ENCODE results near the gene ITGB2.

The ITGB2 gene

GRCh38 chr21:44965251-44966022 is 44.7 kb upstream of the ITGB2 start:
- DNase-seq (ENCODE audit: low read depth): no peak
- H3K4me3 ChIP-seq (ENCODE audit: low read depth, low read length): no peak overlapping the region
- no peak for TF ChIP-seq CTCF (IDR thresholded peaks at IDR 0.05; ENCODE audit: control insufficient read depth, extremely low read depth, insufficient read depth)

DNA sequence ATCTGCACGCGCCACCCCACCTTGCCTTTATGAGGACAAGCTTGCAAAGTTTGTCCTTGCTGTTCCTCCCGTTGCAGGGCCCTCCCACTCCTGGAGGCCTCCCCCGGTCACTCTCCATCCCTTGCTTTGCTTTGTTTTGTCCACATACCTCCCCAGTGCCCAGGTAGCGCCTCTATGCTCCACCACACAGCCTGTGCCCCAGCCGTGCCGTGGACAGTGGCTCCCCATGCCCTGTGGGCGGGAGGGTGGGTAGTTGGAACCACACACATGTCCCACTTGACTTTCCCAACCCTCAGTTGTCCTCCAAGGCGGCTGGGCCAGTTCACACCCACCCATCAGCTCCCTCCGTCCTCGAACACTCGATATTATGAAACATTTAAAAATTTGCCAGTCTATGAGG is 43.7 kb upstream of the ITGB2 start:
- no peak for TF ChIP-seq CTCF (IDR thresholded peaks at IDR 0.05; ENCODE audit: control insufficient read depth, extremely low read depth, insufficient read depth)
- no peak overlapping the region for H3K4me3 ChIP-seq (ENCODE audit: low read depth, low read length)
- no peak for DNase-seq (ENCODE audit: low read depth)

- no peak for DNase-seq (ENCODE audit: low read depth)
- H3K4me3 ChIP-seq (ENCODE audit: low read depth, low read length): no peak overlapping the region
- TF ChIP-seq CTCF (IDR thresholded peaks at IDR 0.05; ENCODE audit: control insufficient read depth, extremely low read depth, insufficient read depth): no peak
These were observed 41.8 kb upstream of the ITGB2 start for GRCh38 chr21:44962403-44962966.

DNA sequence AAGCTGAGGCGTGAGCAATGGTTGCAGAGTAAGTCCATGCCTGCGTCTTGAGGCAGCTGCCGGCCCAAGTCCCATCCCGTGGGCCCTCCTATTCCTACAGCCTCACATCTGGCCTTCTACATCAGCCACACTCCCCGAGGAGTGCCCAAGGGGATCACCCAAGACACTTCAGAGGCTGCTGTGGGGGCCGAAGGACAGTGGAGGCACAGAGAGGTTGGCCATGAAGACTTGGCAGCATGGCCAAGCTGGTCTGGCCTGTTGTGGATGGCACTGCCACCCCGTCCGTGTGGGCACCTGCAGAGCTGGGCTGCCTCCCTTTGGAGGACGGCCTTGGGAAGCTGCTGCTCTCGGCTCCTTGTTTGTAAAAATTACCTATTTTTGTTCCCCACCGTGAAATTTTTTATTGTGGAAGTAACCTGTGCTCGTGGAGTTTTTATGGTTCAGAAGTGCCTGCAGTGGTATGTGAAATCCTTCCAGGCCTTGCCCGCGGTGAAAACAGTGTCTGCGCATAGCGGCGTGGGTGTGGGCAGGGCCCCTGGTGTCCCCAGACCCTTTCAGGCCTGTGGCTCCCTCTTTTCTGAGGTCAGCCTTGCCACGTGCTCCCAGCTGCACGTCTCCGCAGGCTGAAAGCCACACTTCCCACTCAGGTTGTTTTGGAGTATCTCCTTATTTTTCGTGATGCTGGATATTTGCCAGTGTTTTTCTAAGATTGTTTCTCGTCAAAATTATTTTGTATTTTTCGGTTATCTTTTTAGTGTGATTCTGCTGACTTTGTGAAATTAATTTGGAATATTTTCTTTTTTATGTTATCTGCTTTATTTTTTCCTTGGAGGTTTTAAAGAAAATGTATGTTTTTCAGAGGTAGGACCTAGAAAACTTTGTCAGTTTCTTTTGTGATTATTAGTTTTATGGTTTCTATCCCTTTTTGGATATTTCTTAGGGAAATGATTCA is 39.7 kb upstream of the ITGB2 start:
- DNase-seq (ENCODE audit: low read depth): no peak
- no peak overlapping the region for H3K4me3 ChIP-seq (ENCODE audit: low read depth, low read length)
- no peak for TF ChIP-seq CTCF (IDR thresholded peaks at IDR 0.05; ENCODE audit: control insufficient read depth, extremely low read depth, insufficient read depth)

DNA sequence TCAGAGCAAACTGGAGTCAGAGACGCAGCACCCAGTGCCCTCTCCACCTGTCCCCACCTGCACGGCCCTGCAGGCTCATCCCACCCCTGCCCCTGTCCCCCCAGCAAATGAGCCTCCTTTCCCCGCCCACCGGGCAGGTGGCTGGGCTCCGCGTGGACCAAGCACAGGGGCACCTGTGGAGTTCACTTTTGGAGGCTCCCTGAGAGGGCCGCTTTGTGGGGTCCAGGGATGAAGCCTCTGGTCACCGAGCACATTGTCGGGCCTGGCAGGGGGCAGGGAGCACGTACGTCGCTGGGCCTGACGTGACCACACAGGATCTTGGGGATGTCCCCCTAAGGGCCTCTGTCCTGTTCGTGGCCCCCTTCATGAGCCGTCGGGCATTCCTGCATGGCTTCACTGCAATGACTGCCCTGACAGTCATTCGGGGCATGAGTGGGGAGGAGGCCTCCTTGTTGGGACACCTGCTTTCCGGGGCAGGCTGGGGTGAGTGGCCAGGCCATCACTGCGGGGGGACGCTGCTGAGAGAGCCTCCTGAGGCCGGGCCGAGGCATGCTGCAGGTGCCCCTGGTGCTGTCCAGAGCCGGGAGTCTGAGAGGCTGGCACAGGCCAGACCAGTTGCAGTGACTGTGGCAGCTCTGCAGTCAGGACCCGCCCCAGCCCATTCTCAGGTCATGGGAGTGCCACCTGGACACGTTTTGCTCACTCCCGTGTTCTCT is 38.8 kb upstream of the ITGB2 start:
- no peak overlapping the region for H3K4me3 ChIP-seq (ENCODE audit: low read depth, low read length)
- TF ChIP-seq CTCF (IDR thresholded peaks at IDR 0.05; ENCODE audit: control insufficient read depth, extremely low read depth, insufficient read depth): no peak

GRCh38 chr21:44958471-44959191 is 37.9 kb upstream of the ITGB2 start:
- no peak for TF ChIP-seq CTCF (IDR thresholded peaks at IDR 0.05; ENCODE audit: control insufficient read depth, extremely low read depth, insufficient read depth)
- H3K4me3 ChIP-seq (ENCODE audit: low read depth, low read length): no peak overlapping the region
- no peak for DNase-seq (ENCODE audit: low read depth)

More for the DNA sequence above, 38.8 kb upstream of the ITGB2 start:
- DNase-seq (ENCODE audit: low read depth): no peak
